Trophoblast cell (in vitro differentiated cells and primary cell): ENCODE data around the gene ERI3. TPM values are rescaled to one million over a fixed set of nuclear protein-coding genes. Genes with fewer than 3 reads are reported as not detected.

Experiments
- DNase-seq, 2 donors: peaks; one replicate each; pipeline ENCODE4 v3.0.0-alpha.2; 2016
- H2AFZ ChIP-seq: 2 replicates; pipeline ENCODE4 v1.6.1; 2013; ENCODE audit warnings: low read length, moderate library complexity, mild to moderate bottlenecking; ENCODE audit not compliant: insufficient read depth, poor library complexity
- H2AK5ac ChIP-seq: 2 replicates; pipeline ENCODE4 v1.6.1; 2013; ENCODE audit warnings: mild to moderate bottlenecking, low read length
- H2BK120ac ChIP-seq: 2 replicates; pipeline ENCODE4 v1.6.1; 2013; ENCODE audit warnings: low read length, mild to moderate bottlenecking, moderate library complexity; ENCODE audit not compliant: insufficient read depth, poor library complexity
- H2BK12ac ChIP-seq: 2 replicates; pipeline ENCODE4 v1.6.1; 2013; ENCODE audit warnings: mild to moderate bottlenecking, low read length, moderate library complexity
- H2BK5ac ChIP-seq: 2 replicates; pipeline ENCODE4 v1.6.1; 2013; ENCODE audit warnings: low read length, low read depth, moderate library complexity, mild to moderate bottlenecking; ENCODE audit not compliant: poor library complexity
- H3K14ac ChIP-seq: 2 replicates; pipeline ENCODE4 v1.6.1; 2013; ENCODE audit warnings: mild to moderate bottlenecking, low read length
- H3K18ac ChIP-seq: 2 replicates; pipeline ENCODE4 v1.6.1; 2013; ENCODE audit warnings: mild to moderate bottlenecking, low read length
- H3K23ac ChIP-seq: 2 replicates; pipeline ENCODE4 v1.6.1; 2013; ENCODE audit warnings: low read length
- H3K27ac ChIP-seq: 2 replicates; pipeline ENCODE4 v1.5.1; 2013; ENCODE audit warnings: low read depth, mild to moderate bottlenecking, inconsistent platforms, low read length, moderate library complexity
- H3K27me3 ChIP-seq: 2 replicates; pipeline ENCODE4 v1.6.1; 2013; ENCODE audit warnings: inconsistent platforms, mild to moderate bottlenecking, low read length, moderate library complexity; ENCODE audit not compliant: insufficient read depth
- H3K36me3 ChIP-seq, 2 experiments: 1 replicate in 1 of 2; 2 replicates in 1 of 2; pipeline ENCODE4 v1.6.1; 2013; ENCODE audit warnings: low read length in 2 of 2, mild to moderate bottlenecking in 2 of 2, moderate library complexity in 1 of 2; ENCODE audit not compliant: insufficient read depth in 2 of 2, control insufficient read depth in 1 of 2
- H3K4ac ChIP-seq: 2 replicates; pipeline ENCODE4 v1.6.1; 2013; ENCODE audit warnings: low read depth, mild to moderate bottlenecking, low read length, moderate library complexity
- H3K4me1 ChIP-seq, 2 experiments: 1 replicate in 1 of 2; 2 replicates in 1 of 2; pipeline ENCODE4 v1.6.1; 2013; ENCODE audit warnings: low read length in 2 of 2, mild to moderate bottlenecking in 2 of 2, moderate library complexity in 1 of 2; ENCODE audit not compliant: insufficient read depth in 2 of 2, control insufficient read depth in 1 of 2
- H3K4me2 ChIP-seq: 2 replicates; pipeline ENCODE4 v1.6.1; 2013; ENCODE audit warnings: inconsistent platforms, mild to moderate bottlenecking, low read length, moderate library complexity
- H3K4me3 ChIP-seq: 2 replicates; pipeline ENCODE4 v1.5.1; 2013; ENCODE audit warnings: mild to moderate bottlenecking, low read depth, low read length, inconsistent platforms
- H3K79me1 ChIP-seq: one replicate; pipeline ENCODE4 v1.6.1; 2013; ENCODE audit warnings: low read length
- H3K79me2 ChIP-seq: 2 replicates; pipeline ENCODE4 v1.6.1; 2013; ENCODE audit warnings: low read length, mild to moderate bottlenecking; ENCODE audit not compliant: control insufficient read depth, insufficient read depth, poor library complexity
- H3K9ac ChIP-seq: 2 replicates; pipeline ENCODE4 v1.6.1; 2013; ENCODE audit warnings: mild to moderate bottlenecking, low read length
- H3K9me3 ChIP-seq: 2 replicates; pipeline ENCODE4 v1.6.1; 2013; ENCODE audit warnings: low read depth, mild to moderate bottlenecking, control low read depth, inconsistent platforms, low read length; ENCODE audit not compliant: insufficient read depth
- H4K12ac ChIP-seq: 2 replicates; pipeline ENCODE4 v1.6.1; 2013; ENCODE audit warnings: low read depth, mild to moderate bottlenecking, low read length, moderate library complexity
- H4K8ac ChIP-seq: 2 replicates; pipeline ENCODE4 v1.6.1; 2013; ENCODE audit warnings: low read depth, mild to moderate bottlenecking, low read length, moderate library complexity
- H4K91ac ChIP-seq: one replicate; pipeline ENCODE4 v1.6.1; 2013; ENCODE audit warnings: low read depth, mild to moderate bottlenecking, low read length, moderate library complexity
- WGBS: extraction: QIAGEN DNeasy Blood & Tissue Kit; methylation state at CpG from one replicate; pipeline ENCODE4 v1.1.7; 2013; ENCODE audit warnings: missing lambda C conversion rate; ENCODE audit not compliant: insufficient read length, insufficient coverage; ENCODE audit errors: extremely low coverage; 5-methylcytosine and 5-hydroxymethylcytosine counted together
- polyA plus RNA-seq: library from polyadenylated mRNA; stranded (reverse); fragments of 200-250 nt; gene quantifications from 2 replicates; pipeline ENCODE4 v1.2.3, GENCODE V29; 2013

The ERI3 gene, protein sequence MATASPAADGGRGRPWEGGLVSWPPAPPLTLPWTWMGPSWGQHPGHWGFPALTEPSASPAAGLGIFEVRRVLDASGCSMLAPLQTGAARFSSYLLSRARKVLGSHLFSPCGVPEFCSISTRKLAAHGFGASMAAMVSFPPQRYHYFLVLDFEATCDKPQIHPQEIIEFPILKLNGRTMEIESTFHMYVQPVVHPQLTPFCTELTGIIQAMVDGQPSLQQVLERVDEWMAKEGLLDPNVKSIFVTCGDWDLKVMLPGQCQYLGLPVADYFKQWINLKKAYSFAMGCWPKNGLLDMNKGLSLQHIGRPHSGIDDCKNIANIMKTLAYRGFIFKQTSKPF
- polyA plus RNA-seq, result 32.7 and 33.3 TPM in 2 replicates

GRCh38 chr1:44354840-44355581, at the start of gene ERI3:
Gene ERI3 (minus strand): TSS chr1:44355257. CDS start chr1:44355026, 231 bp downstream.
- DNase-seq, result peak; percentile 99
- H3K14ac ChIP-seq, result peak within 1 kb of the TSS; percentile 71
- H3K36me3 ChIP-seq, result no peaks in the 10 kb centered on the region
- H3K27me3 ChIP-seq, result no peaks in the 10 kb centered on the region
- H4K91ac ChIP-seq, result peak within 1 kb of the TSS; percentile 77
- no peak within 1 kb of the TSS for H3K27ac ChIP-seq
- H2AFZ ChIP-seq, result peak within 1 kb of the TSS; percentile 86
- peaks cover 4 to 9% of the 10 kb centered on the region in 2 experiments for H3K4me1 ChIP-seq
- no CpG with 5 or more reads among the region's 65 CpGs for WGBS
- H2BK5ac ChIP-seq, result peak within 1 kb of the TSS; percentile 65
- peaks cover 4% of the 10 kb centered on the region for H3K79me2 ChIP-seq
- H4K8ac ChIP-seq, result peak within 1 kb of the TSS; percentile 95
- H3K9ac ChIP-seq, result peak within 1 kb of the TSS; percentile 96
- H3K4me2 ChIP-seq, result peak within 1 kb of the TSS; percentile 85
- no peaks in the 10 kb centered on the region for H3K9me3 ChIP-seq
- H3K18ac ChIP-seq, result peak within 1 kb of the TSS; percentile 87
- no peak within 1 kb of the TSS for H3K23ac ChIP-seq
- no peak within 1 kb of the TSS for H2BK12ac ChIP-seq
- H3K4me3 ChIP-seq, result peak within 1 kb of the TSS; percentile 95
- peak within 1 kb of the TSS; percentile 64 for H2AK5ac ChIP-seq
- peaks cover 4% of the 10 kb centered on the region for H3K79me1 ChIP-seq
- peak within 1 kb of the TSS; percentile 77 for H3K4ac ChIP-seq
- H4K12ac ChIP-seq, result peak within 1 kb of the TSS; percentile 85
- H2BK120ac ChIP-seq, result no peak within 1 kb of the TSS

DNA sequence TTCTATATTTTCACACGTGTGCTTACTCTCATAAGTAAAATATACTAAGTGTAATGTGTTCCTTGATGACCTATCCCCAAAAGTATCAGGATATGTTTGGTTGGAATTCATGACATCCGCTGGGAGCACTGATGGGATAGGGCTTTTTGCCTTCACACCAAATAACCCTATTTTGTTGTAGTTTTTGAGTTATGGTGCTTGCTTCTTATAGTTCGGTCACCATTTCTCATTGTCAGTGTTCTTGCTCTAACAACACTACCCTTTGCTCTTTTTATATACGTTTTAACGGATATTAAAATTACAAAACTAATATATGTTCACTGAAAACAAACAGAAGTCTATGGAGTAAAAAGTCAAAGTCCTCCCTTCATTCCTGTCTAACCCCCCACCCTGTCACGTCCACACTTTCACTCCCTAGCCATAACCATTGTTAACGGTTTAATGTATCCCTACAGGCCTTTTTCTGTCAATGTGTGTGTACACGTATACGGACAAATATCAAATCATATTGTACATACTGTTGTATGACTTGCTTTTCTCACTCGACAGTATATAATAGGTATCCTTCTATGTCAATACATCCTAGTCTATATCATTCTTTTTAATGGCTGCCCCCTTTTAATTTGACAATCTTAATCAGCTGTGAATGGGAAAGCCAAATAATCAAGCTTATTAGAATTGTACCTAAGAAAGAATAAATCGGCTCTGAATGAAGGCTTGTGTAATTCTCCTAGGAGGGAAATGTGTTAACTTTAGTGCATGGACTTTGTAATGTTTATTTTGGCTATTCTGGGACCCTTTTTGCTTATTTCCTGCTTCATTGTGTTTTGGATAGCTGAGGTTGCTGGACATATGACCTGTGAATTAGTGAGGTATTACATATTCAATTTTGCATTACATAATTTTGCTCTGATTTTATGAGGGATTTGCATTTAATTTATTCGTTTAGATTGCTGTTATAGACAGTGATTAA, 46.5 kb upstream of the ERI3 start:
- Histone ChIP-seq H3K23ac (no peak overlapping the region), H3K4me1 (peaks cover 4 to 6% of the 10 kb centered on the region in 2 experiments), H4K12ac (no peak overlapping the region), H3K36me3 (no peaks in the 10 kb centered on the region), H2BK12ac (no peak overlapping the region), H3K18ac (no peak overlapping the region), H3K9ac (no peak overlapping the region), H2BK120ac (no peak overlapping the region), H3K14ac (no peak overlapping the region), H3K79me1 (no peaks in the 10 kb centered on the region), H3K4me2 (no peak overlapping the region), H3K4ac (no peak overlapping the region), H3K27me3 (peaks cover 13% of the 10 kb centered on the region), H4K8ac (no peak overlapping the region), H3K4me3 (no peak overlapping the region), H4K91ac (no peak overlapping the region), H2AFZ (no peak overlapping the region), H2BK5ac (no peak overlapping the region), H3K9me3 (no peaks in the 10 kb centered on the region), H3K27ac (no peak overlapping the region), H2AK5ac (no peak overlapping the region), H3K79me2 (no peaks in the 10 kb centered on the region)
- peak in 1 of 2 donors; percentile 15 for DNase-seq
- WGBS, result no CpG with 5 or more reads among the region's 12 CpGs

GRCh38 chr1:44390277-44390676, 35.2 kb upstream of the ERI3 start:
- no peak overlapping the region for H3K4me2 ChIP-seq
- no CpG with 5 or more reads among the region's 1 CpG for WGBS

GRCh38 chr1:44389437-44389836, 34.4 kb upstream of the ERI3 start:
- no peaks in the 10 kb centered on the region for H3K79me2 ChIP-seq
- H2AK5ac ChIP-seq, result no peak overlapping the region
- H4K12ac ChIP-seq, result no peak overlapping the region
- no peaks in the 10 kb centered on the region for H3K4me1 ChIP-seq
- H2BK120ac ChIP-seq, result no peak overlapping the region
- no peak overlapping the region for H3K4me2 ChIP-seq
- H3K4me3 ChIP-seq, result no peak overlapping the region
- H2BK12ac ChIP-seq, result no peak overlapping the region
- WGBS, result no CpG with 5 or more reads among the region's 1 CpG
- H3K18ac ChIP-seq, result no peak overlapping the region
- H3K27ac ChIP-seq, result no peak overlapping the region
- H2AFZ ChIP-seq, result no peak overlapping the region
- no peak overlapping the region for H2BK5ac ChIP-seq
- H3K23ac ChIP-seq, result no peak overlapping the region
- H3K14ac ChIP-seq, result no peak overlapping the region
- H3K4ac ChIP-seq, result no peak overlapping the region
- no peaks in the 10 kb centered on the region for H3K27me3 ChIP-seq
- H4K8ac ChIP-seq, result no peak overlapping the region
- H3K36me3 ChIP-seq, result no peaks in the 10 kb centered on the region
- no peak overlapping the region for H4K91ac ChIP-seq
- H3K9ac ChIP-seq, result no peak overlapping the region
- H3K9me3 ChIP-seq, result no peaks in the 10 kb centered on the region
- DNase-seq, result no peak
- no peaks in the 10 kb centered on the region for H3K79me1 ChIP-seq

More at GRCh38 chr1:44390277-44390676, 35.2 kb upstream of the ERI3 start:
- H3K14ac ChIP-seq, result no peak overlapping the region
- no peak overlapping the region for H3K18ac ChIP-seq
- no peaks in the 10 kb centered on the region for H3K36me3 ChIP-seq
- H4K91ac ChIP-seq, result no peak overlapping the region
- no peak overlapping the region for H3K9ac ChIP-seq
- no peaks in the 10 kb centered on the region for H3K4me1 ChIP-seq
- H4K12ac ChIP-seq, result no peak overlapping the region
- no peak overlapping the region for H3K23ac ChIP-seq
- no peaks in the 10 kb centered on the region for H3K9me3 ChIP-seq
- DNase-seq, result peak in 1 of 2 donors; percentile 11
- no peak overlapping the region for H2BK12ac ChIP-seq
- no peak overlapping the region for H2AFZ ChIP-seq
- no peak overlapping the region for H2BK120ac ChIP-seq
- H2AK5ac ChIP-seq, result no peak overlapping the region
- no peak overlapping the region for H3K27ac ChIP-seq
- no peak overlapping the region for H2BK5ac ChIP-seq
- no peak overlapping the region for H3K4ac ChIP-seq
- H3K27me3 ChIP-seq, result no peaks in the 10 kb centered on the region
- no peak overlapping the region for H4K8ac ChIP-seq
- no peak overlapping the region for H3K4me3 ChIP-seq
- H3K79me2 ChIP-seq, result no peaks in the 10 kb centered on the region
- no peaks in the 10 kb centered on the region for H3K79me1 ChIP-seq
